Central memory CD4-positive, alpha-beta T cell (primary cell): Measurements from ENCODE around the gene DPM3.
"Not testable (repeated sequence)": the region's sequence is repeated elsewhere in the genome, so short reads cannot be mapped to it uniquely, and the experiment has no call there.

Experiments
- DNase-seq: peaks from one replicate; pipeline ENCODE4 v3.0.0; 2022
- total RNA-seq, 3 experiments: gene quantifications; one replicate each; lab custom pipeline; 2026; lab: John Stamatoyannopoulos, UW

DPM3 gene, protein sequence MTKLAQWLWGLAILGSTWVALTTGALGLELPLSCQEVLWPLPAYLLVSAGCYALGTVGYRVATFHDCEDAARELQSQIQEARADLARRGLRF
- total RNA-seq: 3.5 to 9.0 (median 4.6) reads per million in 3 experiments

DNA sequence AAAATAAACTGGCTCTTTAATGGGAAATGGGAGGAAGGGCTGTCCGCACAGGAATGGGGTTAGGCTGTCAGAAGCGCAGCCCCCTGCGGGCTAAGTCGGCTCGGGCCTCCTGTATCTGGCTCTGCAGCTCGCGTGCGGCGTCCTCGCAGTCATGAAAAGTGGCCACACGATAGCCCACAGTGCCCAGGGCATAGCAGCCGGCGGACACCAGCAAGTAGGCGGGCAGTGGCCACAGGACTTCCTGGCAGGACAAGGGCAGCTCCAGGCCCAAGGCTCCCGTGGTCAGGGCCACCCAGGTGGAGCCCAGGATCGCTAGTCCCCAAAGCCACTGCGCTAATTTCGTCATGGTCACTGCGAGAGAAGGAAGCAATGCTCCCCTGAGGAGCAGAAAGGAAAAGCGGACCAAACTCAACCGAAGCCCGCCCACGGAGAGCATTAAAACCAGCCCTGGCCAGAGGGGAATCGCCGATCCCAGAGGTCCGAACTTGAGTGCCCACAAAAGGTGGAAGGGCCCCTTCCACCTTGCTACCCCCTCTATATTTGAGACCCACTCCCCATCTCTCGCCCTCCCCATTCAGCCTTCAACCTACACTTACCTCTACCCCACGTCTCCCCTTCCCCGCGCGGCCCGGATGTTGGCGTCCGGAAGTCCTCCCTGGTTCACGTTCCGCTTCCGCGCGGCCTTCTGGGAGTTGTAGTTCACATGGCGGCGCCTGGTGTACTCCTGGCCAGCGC is at the start of gene DPM3:
Gene DPM3 (minus strand): TSS at position 637 of the 735 bp plus-strand sequence. CDS start 291 bp downstream, at position 346.
- DNase-seq: peak; percentile 82

DNA sequence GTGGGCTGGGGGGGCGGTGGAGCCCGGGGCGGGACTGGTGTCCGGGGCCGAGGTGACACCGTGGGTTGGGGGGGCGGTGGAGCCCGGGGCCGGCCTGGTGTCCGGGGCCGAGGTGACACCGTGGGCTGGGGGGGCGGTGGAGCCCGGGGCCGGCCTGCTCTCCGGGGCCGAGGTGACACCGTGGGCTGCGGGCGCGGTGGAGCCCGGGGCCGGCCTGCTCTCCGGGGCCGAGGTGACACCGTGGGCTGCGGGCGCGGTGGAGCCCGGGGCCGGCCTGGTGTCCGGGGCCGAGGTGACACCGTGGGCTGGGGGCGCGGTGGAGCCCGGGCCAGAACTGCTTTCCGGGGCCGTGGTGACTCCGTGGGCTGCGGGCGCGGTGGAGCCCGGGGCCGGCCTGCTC is 49.6 kb upstream of the DPM3 start:
- not testable (repeated sequence) for DNase-seq

DNA sequence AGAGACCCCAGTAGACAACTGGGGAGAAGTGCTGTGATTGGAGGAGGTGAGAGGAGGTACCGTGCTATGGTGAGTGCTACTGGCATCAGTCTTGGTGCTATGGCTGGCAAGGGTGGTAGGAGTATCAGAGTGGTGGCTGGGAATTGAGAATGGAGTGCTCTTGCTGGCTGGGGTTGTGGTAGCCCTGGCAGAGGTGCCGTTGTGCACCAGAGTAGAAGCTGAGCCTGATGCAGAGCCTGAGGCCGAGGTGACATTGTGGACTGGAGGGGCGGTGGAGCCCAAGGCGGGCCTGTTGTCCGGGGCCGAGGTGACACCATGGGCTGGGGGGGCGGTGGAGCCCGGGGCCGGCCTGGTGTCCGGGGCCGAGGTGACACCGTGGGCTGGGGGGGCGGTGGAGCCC is 47.9 kb upstream of the DPM3 start:
- DNase-seq: no peak

DNA sequence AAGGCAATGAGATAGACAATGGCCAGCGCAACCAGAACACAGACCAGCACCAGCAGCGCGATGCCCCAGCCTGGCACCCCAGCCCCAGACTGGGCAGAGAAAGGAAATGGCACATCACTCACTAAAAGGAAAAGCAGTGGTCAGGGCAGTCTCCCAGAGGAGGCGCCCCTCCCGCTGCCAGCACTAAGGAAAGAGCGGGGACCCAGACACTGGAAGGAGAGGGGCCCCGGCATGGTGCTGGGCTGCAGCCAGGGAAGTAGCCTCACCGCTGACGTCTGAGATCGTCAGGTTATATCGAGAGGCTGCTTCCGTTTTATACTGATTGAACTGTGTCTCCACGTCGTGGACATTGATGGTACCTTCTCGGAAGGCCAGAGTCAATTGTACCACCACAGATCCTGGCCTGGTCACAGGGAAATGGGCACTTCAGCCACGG is 47.1 kb upstream of the DPM3 start:
- DNase-seq: no peak

DNA sequence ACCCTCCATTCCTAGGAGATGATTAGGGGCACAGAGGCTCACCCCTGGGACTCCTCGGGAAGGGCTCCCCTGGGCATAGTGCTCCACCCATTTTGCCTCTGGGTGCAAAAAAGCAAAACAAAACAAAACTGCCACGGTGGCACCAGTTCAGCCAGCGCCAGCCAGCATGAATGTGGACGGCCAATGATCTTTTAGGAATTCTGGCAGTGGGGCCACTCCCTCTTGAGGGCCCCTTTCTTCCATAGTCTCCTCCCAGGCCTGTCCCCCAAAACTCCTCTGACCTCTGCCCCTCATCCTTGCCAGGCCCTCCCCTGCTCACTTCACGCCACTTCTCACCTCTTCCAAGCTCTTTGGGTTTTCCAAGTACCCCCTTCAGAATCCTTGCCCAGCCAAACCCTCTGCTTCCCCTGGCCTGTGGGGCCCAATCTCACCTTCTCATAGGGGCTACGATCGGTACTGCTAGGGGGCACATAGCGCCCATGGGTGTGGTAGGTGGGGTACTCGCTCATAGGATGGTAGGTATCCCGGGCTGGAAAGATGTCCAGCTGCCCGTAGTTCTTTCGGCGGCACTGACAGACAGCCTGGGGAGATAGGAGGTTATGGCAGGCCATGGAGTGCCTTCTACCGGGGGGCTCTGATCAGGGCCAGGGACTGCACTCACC is 46.6 kb upstream of the DPM3 start:
- no peak for DNase-seq

DNA sequence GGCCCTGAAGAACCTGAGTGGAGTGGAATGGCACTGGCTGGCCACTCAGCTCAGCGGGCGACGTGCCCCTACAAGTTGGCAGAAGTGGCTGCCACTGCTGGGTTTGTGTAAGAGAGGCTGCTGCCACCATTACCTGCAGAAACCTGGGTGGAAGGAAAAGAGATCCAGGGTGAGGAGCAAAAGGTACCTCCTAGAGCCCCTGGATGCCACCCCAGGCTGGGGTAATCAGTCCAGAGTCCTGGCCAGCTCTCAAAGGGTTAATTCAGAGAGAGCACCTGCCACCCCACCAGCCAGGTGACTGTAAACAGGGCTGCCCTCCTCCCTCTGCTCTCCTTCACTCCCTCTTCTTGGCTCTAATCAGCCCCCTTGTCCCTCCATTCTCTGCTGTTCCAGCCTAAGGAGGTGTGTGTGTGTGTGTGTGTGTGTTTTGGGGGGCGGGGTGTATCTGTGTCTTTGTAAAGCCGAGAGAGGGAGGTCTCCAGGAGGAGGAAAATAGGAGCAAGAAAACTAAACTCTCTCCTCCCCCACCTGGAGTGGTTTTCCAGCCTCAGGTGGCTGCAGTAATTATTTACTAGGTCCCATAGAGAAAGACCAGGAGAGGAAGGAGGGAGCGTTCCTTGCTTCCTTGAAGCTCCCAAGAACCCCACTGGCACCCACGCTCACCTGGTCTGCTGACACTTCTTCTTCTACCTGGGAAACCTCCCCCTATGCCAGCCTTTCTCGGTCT is 45.9 kb upstream of the DPM3 start:
- DNase-seq: no peak

DNA sequence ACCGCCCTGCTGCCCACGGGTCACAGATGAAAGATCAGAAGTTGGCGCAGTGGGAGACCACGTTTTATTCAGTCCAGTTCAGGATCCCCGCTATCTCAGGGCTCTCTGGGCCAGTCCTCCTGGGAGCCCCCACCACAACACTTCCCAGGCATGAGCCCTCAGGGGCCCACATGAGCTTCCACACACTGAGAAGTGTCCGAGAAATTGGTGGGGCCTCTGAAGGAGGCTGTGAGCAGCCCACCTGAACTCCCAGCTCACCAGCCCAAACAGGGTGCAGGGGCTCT is 45.4 kb upstream of the DPM3 start:
- no peak for DNase-seq

DNA sequence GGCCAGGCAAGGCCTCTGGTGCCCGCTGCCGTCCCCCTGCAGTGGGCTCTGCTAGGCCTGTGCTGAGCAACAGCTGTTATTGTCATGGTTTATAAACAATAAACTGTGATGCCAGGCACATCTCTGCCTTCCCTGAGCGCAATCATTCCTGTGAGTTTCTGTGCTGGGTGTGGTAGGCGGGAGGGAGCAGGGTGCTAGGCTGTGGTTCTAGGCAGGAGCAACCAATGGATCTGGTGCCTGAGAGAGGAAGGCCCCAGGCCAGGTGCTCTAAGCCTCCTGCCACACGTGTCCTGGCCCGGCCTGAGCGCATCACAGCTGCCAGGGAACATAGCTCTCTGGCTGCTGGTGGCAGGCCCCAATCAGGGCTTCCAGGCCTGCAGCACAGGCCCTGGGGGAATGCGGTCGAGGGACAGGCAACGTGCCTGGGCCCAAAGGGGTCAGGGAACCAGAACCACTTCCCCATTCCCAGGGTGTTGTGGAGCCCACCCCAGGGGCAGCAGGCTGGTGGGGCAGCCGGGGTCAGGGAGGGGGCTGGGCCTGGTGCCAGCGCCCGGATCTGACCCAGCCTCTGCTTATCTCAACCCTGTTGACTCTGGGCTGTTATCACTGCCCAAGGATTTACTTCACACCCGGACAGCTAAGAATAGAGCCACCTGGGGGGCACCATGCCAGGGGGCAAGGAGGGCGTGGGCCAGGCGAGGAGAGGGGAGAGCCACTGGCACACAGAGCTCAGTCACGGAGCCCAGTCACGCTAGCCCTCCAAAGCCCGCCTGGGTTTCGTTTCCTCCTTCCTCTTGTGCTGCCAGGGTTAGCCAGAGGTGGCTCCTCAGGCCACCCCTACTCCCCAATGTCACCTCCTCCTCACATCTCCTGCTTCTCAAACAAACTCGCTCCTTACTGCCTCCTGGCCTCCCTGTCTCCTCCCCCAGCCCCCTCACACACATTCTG is 44.8 kb upstream of the DPM3 start:
- no peak for DNase-seq

DNA sequence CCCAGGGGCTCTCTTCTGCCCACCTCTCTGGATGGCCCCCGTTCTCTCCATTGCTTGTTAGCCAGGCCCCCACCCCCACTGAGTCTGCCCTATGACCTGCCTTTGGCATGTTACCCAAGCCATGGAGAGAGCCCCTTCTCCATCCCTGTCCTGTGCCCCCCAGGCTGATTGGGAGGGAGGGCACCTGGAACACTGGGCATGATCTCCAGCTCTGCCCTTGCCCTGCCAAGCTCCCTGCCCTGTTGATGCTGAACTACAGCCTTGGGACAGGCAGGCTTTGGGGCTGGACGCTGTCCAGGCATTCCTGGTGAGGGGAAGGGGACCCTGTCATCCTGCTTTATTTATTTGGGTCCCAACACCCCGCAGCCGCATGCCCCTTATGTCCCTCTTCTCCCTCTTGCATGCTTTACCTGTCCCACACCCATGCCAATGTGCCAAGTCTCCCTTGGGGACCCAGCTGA is 44.0 kb upstream of the DPM3 start:
- DNase-seq: no peak

DNA sequence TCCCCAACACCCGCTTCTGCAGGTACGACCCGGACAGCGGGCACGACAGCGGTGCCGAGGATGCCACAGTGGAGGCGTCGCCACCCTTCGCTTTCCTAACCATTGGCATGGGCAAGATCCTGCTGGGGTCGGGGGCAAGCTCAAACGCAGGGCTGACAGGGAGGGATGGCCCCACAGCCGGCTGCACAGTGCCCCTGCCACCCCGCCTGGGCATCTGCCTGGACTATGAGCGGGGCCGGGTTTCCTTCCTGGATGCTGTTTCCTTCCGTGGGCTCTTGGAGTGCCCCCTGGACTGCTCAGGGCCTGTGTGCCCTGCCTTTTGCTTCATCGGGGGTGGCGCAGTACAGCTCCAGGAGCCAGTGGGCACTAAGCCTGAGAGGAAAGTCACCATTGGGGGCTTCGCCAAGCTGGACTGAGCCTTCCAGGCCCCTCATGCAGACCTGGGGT is 43.5 kb upstream of the DPM3 start:
- no peak for DNase-seq

DNA sequence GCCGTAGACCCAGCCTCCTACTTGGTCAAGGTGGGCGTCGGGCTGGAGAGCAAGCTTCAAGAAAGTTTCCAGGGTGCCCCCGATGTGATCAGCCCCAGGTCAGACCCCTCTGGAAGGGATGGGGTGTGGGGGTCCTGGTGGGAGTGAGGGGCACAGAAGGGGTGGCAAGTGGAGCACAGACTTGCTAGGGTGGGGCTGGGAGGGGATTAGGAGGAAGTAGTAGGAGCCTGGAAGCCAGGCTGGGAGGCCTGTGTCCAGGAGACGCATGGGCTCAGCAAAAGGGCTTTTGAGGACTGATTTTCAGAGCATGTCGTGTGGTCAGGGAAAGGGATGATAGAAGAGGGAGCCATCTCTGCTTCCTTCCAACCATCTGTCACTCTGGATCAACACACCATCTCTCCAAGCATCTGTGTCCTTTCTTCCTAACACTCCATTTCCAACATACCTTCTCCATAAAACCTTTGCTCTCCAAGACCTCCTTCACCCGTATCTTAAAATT is 41.8 kb upstream of the DPM3 start:
- no peak for DNase-seq

DNA sequence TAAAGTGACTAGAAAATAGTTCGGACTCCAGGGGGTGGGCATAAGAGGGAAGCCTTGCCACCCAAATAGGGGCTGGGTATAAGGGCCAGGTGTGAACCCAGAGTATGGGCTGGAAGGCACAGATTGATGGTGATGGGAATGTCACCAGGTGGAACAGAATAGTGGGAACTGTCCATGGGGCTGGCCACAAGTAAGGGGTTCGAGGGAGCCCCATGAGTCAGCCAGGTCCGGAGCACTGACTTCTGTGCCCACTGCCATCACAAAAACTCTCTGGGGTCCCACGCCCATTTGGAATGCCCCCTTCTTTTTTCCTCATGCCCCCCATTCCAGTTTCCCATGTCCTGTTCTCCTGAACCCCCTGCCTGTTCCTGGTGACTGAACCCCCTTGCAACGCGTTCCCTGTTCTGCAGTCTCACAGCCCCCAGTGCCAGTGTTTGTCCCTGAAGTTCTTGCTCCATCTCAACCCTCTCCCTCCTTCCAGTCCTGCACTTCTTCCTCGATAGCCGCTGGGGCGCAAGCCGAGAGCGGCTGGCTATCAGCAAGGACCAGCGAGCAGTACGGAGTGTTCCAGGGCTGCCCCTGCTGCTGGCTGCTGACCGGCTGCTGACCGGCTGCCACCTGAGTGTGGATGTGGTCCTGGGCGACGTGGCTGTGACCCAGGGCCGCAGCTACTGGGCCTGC is 41.2 kb upstream of the DPM3 start:
- DNase-seq: no peak

DNA sequence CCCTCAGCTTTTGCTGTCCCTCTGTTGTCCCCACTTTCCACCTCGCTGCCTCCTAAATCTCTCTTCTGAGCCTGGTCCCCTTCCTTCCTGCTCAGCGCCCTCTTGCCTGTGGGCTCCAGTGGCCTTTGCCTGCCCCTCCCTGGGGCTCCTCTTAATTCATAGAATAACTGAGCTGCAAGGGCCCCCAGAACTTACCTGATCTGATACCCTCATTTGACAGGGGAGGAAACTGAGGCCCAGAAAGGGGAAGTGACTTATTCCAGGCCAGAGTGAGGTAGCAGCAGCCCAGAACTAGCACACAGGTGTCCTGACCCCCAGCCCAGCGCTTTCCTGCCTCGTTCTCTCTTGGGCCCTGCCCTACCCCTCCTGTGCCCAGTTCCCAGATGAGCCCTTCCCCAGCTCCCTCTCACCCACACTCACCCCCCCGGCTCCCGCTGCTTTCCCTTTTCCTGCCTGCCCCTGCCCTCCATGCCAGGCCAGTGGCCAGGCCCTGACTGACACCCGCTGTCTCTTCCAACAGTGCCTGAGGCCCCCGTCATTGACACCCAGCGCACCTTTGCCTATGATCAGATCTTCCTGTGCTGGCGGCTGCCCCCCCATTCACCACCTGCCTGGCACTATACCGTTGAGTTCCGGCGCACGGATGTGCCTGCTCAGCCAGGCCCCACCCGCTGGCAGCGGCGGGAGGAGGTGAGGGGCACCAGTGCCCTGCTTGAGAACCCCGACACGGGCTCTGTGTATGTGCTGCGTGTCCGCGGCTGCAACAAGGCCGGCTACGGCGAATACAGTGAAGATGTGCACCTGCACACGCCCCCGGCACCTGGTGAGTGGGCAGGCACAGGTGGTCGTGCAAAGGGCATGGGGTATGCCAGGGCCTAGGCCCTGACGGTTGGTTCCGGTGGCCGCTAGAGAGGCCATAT is 39.0 kb upstream of the DPM3 start:
- no peak for DNase-seq

DNA sequence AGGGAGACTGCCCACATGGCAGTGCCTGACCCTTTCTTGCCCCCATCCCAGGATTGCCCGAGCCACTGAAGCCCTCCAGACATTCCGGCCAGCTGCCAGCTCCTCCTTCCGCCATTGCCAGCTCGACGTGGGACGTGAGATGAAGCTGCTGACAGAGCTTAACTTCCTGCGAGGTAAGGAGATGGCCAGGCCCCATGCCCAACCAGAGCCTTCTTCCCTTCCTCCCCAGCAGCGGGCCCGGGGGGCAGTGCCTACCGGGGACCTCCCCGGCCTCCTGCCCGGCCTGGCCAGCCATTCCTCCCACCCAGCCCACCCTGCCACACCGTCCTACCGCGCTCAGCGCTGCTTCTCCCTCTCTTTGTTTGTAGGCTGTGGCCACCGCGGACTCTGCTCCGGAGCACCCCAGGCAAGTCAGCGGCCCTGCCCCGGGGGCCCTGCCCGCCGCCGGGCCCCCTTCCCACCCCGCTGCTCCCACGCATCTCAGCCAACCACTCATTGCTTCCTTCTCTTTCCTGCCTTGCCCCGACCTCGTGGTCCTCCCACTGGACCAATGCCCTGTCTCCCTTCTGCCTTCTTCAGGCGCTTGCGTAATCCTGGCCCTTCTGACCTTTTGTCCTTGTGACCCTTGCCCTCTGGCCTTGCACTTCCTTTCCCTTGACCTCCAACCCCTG is 38.2 kb upstream of the DPM3 start:
- DNase-seq: no peak

DNA sequence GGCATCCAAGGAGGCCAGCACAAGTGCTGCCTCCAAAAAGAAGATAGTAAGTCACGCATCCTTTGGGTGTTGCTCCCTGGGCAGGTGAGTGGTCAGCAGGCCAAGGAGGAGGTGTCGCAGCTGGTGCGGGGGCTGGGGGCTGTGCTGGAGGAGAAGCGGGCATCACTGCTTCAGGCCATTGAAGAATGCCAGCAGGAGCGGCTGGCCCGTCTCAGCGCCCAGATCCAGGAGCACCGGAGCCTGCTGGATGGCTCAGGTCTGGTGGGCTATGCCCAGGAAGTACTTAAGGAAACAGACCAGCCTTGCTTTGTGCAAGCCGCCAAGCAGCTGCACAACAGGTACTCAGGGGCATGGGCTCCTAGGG is 37.6 kb upstream of the DPM3 start:
- DNase-seq: no peak

DNA sequence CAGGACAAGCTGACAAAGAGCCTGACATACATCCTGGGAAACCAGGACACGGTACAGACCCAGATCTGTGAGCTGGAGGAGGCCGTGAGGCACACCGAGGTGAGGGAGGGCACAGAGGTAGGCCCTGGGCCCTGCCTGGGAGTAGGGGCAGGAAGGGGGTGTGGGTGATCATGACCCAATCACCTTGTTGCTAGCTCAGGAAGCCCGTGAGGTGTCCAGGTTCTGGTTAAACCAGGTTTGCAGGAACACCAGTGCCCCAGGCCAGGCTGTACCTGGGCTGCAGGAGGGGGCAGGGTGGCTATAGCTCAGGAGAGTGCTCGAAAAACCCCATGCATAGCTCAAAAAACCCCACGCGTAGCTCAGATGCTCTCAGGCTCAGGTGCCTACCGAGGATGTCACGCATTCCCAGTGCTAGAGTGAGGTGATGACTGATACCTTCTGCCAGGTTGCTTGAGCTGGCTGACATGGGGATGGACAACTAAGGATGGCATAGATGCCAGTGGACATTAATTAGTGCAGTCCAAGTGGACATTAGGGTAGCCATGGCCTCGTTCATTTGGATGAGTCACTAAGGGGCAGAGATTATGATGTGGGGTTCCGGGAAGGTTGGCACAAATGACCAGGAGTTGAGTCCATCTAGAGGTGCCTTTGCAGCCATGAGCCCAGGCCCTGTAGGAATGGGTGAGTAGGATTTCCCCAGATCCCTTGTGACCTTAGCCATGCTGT is 37.0 kb upstream of the DPM3 start:
- DNase-seq: no peak

DNA sequence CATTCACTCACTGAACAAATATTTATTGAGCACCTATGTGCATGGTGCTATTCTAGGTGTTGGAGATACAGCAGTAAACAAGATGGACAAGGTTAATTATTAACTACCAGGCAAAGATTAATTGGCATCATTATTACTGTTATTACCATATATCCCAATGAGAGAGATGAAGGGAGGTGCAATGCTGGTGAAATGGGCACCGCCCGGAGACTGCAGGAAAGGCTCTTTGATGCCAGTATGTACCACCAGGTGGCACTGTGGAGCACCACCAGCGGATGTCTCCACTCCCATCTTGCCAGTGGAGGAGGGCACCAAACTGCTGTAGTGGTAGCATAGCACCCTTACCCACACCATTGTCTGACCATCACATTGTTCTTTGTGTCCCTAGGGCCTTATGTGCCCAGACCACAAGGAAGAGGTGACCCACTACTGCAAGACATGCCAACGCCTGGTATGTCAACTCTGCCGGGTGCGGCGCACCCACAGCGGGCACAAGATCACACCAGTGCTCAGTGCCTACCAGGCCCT is 36.3 kb upstream of the DPM3 start:
- peak; percentile 72 for DNase-seq

DNA sequence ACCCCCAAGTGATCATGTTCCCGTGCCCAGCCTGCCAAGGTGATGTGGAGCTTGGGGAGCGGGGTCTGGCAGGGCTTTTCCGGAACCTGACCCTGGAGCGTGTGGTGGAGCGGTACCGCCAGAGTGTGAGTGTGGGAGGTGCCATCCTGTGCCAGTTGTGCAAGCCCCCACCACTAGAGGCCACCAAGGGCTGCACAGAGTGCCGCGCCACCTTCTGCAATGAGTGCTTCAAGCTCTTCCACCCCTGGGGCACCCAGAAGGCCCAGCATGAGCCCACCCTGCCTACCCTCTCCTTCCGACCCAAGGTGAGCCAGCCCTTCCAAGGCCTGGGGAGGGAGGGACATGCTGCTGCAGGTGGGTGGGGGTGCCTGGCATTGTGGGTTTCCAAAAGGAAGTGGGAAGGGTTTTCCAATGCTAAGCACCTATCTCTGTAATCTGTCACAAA is 35.6 kb upstream of the DPM3 start:
- no peak for DNase-seq
